ENCODE measurements around the gene HK3.

The HK3 gene

GRCh38 chr5:176847148-176847547, 52.0 kb downstream of the HK3 start:
- DNase-seq = no peak

GRCh38 chr5:176846335-176847140, 52.6 kb downstream of the HK3 start:
- no peak for DNase-seq

- DNase-seq = no peak
Measured at GRCh38 chr5:176845392-176845713, 53.8 kb downstream of the HK3 start.

GRCh38 chr5:176844706-176845391, 54.3 kb downstream of the HK3 start:
- no peak for DNase-seq

GRCh38 chr5:176844281-176844680, 54.9 kb downstream of the HK3 start:
- DNase-seq = no peak

GRCh38 chr5:176843673-176844072, 55.5 kb downstream of the HK3 start:
- DNase-seq = no peak

GRCh38 chr5:176837707-176838115, 61.4 kb downstream of the HK3 start:
- DNase-seq = peak; percentile 4 to 16

GRCh38 chr5:176836811-176837706, 62.1 kb downstream of the HK3 start:
- DNase-seq = no peak

GRCh38 chr5:176835918-176836317, 63.2 kb downstream of the HK3 start:
- DNase-seq = no peak

GRCh38 chr5:176833286-176833685, 65.9 kb downstream of the HK3 start:
- DNase-seq = no peak

GRCh38 chr5:176832162-176832561, 67.0 kb downstream of the HK3 start:
- DNase-seq = no peak

GRCh38 chr5:176831425-176831824, 67.7 kb downstream of the HK3 start:
- no peak for DNase-seq

- DNase-seq = no peak
Measured at GRCh38 chr5:176830995-176831423, 68.1 kb downstream of the HK3 start.
